ENCODE data around the gene NCKAP1.

GRCh38 chr2:183037553-183038340 lies 510 bp downstream of the NCKAP1 start:
- TF ChIP-seq POLR2AphosphoS5 (IDR thresholded peaks at IDR 0.05; ENCODE audit: low read depth, low read length) (no peak), POLR2A (IDR thresholded peaks at IDR 0.05; ENCODE audit: low read depth, low read length) (no peak)
